GM18867 (cell line): Measurements from ENCODE around the gene NEK11.

Experiments
- ATAC-seq: cut with Tn5 transposase; IDR thresholded peaks from one replicate; pipeline ENCODE4 v1.9.1; 2021; ENCODE audit warnings: mild to moderate bottlenecking, moderate library complexity; ENCODE audit not compliant: unreplicated experiment

NEK11 gene

GRCh38 chr3:131218196-131218595 is 191.5 kb downstream of the NEK11 start:
- no peak for ATAC-seq

DNA sequence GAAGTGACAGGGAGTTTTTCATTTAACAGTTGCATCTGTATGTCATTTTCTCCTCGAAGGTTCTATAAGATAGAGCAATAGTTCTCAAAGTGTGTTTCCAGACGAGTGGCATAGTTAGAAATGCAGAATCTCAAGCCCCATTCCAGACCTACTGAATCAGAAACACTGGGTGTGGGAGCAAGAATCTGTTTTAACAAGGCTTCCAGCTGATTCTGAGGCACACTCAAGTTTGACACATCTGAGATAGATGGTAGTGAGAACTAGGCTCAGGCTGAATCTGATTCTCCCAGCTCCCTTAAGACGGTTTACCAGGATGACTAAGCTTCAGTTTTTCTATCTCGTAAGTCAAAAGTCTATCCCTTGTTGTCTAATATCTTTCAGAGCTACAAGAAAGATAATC is 195.1 kb downstream of the NEK11 start:
- no peak for ATAC-seq

- ATAC-seq: no peak
These were observed 195.9 kb downstream of the NEK11 start for GRCh38 chr3:131222599-131222998.

DNA sequence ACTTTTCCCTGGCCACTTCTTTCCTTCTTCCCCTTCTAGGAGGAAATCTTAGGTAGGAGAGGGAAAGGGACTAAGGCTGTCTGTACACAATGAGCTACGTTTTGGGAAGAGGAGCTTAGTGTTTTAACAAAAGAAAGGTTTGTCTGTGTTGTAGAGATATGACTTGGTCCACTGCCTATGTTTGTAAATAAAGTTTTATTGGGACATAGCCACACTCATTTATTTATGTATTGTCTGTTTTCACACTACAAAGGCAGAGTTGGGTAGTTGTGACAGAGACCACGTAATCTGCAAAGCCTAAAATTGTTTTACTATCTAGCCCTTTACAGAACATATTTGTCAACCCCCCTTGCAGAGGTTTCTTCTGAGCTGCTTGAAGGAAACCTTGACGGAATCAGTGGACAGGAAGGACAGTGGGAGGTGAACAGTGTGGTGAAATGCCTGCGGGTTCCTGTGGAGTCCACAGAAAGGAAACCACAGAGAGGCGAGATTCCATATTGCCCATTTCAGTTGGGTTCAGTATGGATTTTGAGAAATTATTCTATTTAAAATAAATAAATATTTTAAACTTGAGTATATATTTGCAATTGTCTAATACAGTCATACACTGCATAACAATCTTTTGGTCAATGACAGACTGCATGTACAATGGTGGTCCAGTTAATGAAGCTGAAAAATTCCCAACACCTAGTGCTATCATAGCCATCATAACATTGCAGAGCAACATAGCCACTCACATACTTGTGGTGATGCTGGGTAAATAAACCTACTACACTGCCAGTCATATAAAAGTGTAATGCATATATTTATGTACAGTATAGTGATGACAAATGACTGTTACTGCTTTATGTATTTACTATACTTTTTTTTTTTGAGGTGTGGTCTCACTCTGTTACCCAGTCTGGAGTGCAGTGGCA is 197.0 kb downstream of the NEK11 start:
- ATAC-seq: no peak

- ATAC-seq: no peak
These were observed 198.3 kb downstream of the NEK11 start for GRCh38 chr3:131224886-131225550.

DNA sequence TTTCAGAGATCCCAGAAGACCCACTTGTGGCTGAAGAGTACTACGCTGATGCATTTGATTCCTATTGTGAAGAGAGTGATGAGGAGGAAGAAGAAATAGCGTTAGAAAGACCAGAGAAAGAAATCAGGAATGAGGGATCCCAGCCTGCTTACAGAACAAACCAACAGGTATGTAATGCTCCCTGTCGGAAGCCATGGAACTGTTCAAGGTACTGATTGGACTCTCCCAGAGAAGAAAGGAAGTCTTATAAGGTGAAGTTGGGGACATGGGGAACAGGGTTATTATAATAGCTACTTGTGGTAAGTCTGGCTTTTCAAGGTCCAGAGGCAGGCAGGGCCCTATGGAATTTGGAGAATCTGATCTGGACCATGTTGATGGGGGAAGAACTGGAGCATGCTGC is 201.8 kb downstream of the NEK11 start:
- ATAC-seq: no peak

GRCh38 chr3:131231710-131232389 is 205.2 kb downstream of the NEK11 start:
- no peak for ATAC-seq

DNA sequence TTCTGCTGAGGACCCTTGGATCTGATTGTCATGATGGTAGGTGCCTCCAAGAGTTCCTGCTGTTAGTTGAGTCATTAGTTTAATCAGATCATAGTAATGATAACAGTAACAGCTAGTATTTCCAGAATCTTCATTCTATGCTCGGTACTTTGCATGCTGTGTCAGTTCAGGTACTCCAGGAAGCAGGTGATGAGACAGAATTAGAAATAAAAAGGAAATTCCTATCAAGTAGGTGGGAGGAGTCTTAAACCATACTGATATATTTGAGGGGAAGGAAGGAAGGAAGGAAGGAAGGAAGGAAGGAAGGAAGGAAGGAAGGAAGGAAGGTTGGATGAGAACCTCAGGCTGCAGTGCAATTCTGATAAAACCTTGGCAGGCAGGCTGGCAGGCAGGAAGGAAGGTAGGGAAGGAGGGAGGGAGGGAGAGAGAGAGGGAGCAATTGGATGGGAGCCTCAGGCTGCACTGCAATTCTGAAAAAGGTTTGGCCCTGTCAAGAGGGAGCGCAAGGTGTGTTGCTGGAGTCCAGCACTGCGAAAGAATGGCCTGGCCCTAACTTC is 206.1 kb downstream of the NEK11 start:
- ATAC-seq: no peak

DNA sequence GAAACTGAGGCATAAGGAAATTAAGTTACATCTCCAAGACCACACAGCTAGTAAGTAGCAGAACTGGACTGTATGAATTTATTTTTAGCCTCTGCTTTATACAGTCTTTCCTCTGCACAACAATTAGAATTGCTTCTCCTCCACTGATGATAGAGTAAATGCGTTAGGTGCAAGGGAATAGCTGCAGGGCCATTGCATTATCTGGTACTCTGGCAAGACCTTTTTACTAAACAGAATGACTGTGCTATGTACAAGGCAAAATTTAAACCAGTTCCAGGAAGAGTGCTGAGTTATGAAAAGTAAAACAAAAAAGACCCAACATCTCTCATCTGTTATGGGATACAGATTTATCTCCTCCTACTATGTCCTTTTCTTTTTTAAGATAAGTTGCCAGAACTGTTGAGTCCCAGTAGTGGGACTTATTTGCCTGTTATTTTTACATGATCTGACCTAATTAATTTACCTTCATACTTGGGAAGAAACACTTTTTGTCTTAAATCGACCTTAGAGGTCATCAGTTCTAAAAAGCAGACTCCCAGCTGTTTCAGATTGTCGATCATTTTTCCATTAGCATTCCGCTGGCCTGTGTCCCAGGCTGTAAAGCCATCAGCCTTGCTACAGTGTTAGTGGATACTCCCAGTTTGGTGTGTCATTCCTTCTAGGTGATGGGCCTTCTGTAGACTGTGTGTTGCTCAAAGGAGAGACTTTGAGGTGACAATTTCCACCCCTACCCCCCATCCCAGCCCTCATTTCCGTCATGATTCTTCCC is 207.4 kb downstream of the NEK11 start:
- no peak for ATAC-seq

GRCh38 chr3:131236421-131236820 is 209.7 kb downstream of the NEK11 start:
- ATAC-seq: no peak

DNA sequence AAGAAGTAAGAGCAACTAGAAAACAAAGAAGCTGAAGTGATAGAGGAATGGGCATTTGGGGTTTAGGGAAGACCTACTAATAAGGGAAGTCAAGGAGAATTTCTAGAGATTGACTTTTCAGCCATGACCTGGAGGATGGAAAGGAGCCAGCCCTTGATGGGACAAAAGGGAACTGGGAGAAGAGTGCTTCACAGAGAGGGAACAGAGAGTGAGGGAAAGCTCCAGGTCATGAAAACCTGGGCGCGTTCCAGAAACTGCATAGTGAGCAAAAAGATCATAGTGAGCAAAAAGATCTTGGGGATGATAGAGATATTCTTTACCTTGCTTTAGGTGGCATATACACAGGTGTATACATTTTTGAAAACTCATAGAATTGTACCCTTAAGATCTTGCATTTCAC is 211.8 kb downstream of the NEK11 start:
- no peak for ATAC-seq

DNA sequence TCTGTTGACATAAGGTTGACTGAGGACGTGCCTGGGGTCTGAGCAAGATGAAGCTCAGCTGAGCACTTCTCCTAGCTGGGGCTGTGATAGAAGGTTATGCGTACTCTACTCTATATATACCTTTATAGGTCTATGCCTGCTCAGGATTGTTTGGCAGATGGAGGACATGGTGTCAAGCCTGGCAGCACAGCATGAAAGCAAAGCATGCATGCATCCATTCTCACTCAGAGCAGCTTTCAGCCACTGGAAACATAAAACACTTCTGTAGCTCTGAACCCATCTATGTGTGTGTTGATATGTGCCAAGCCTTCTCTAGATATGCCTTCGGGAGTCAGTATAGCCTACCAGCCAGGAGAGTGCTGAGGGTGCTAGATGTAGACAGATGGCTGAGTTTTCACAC is 212.6 kb downstream of the NEK11 start:
- no peak for ATAC-seq

- no peak for ATAC-seq
These were observed 215.5 kb downstream of the NEK11 start for GRCh38 chr3:131242201-131242600.

DNA sequence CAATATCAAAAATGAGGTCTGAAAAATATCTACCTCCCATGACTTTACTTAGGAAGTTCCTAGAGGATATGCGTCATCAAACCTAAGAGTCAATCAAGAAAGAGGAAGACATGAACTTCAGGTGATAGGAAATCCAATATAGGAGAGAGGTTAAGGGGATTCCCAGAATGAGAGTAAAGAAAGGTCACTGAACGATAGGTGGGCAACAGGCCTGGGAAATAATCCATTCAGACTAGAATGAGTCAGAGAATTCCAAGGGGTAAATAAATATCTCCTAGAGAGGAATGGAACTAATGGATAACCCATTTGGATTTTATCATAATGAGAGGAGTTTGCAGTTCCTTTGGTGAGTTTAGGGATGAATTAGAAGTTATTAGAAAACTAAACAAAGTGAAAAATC is 223.8 kb downstream of the NEK11 start:
- ATAC-seq: no peak

GRCh38 chr3:131260525-131260924 is 233.8 kb downstream of the NEK11 start:
- ATAC-seq: no peak

DNA sequence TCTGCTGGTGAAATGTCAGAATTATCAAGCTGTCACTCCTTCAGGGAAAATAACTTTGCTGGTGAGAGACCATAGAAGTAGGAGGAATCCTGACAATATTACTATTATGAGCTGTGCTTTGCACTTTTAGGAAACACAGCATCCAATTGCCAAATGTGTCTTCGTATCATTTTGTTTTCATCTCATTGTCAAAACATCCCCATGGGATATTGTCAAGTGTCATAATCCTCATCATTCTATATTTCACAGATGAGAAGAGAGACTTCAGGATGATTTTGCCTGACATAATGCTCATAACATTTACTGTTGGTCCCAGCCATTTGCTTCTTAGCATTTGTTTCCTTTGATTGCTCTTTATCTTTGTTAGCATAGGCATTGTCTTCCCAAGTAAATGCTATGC is 234.4 kb downstream of the NEK11 start:
- ATAC-seq: no peak

DNA sequence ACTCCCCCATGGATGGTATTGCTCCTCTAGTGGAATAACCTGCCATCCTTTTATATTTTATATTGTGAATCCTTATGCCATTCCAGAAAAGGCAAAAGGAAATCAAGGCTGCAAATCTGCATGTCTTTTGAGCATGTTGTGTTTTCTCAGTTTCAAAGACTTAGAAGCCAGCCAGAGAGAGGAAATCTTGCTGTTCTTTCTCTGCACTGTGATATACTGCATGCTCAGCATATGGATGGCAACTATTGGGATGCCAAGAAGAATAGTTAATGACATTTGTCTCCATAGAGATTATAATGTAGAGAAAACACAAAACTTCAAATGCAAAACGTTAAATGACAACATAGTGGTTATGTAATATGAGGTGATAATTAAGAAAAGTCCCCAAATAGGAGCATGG is 248.9 kb downstream of the NEK11 start:
- ATAC-seq: no peak

- no peak for ATAC-seq
These were observed 251.3 kb downstream of the NEK11 start for GRCh38 chr3:131277836-131278497.

GRCh38 chr3:131279577-131279976 is 252.9 kb downstream of the NEK11 start:
- no peak for ATAC-seq

GRCh38 chr3:131282379-131282778 is 255.7 kb downstream of the NEK11 start:
- ATAC-seq: no peak
